ENCODE measurements around the gene ASPN. TPM values are rescaled to one million over a fixed set of nuclear protein-coding genes. Genes with fewer than 3 reads are reported as not detected.

Gene ASPN
- total RNA-seq, 1 experiment from 2014 or later: 0.26 TPM

- no peak overlapping the region for H3K27ac ChIP-seq (ENCODE audit: low read depth, low read length, poor library complexity, severe bottlenecking)
These were observed 10.6 kb upstream of the ASPN start for GRCh38 chr9:92492781-92493401.

GRCh38 chr9:92488681-92489550 lies 6.6 kb upstream of the ASPN start:
- TF ChIP-seq EZH2 (IDR thresholded peaks at IDR 0.05; ENCODE audit: borderline replicate concordance, low read depth, low read length, poor library complexity, severe bottlenecking) (no peak), CTCF (conservative IDR thresholded peaks at IDR 0.05; ENCODE audit: low read depth, low read length) (no peak)
- intact Hi-C loops (cut with micrococcal nuclease; ENCODE audit: unreplicated experiment): no loop called here
- no peak overlapping the region for H3K4me3 ChIP-seq (ENCODE audit: low read depth, low read length, poor library complexity, severe bottlenecking)
- ChIA-PET CTCF (no interaction called here), POLR2A (ENCODE audit: low non-redundant PET) (no interaction called here)
- no peaks in the 10 kb centered on the region for H3K36me3 ChIP-seq (ENCODE audit: insufficient read depth, low read length, poor library complexity, severe bottlenecking)
- no peaks in the 10 kb centered on the region for H3K4me1 ChIP-seq (ENCODE audit: insufficient read depth, low read length, poor library complexity, severe bottlenecking)
- DNase-seq (ENCODE audit: low spot score): no peak
- no peak overlapping the region for H3K27ac ChIP-seq (ENCODE audit: low read depth, low read length, poor library complexity, severe bottlenecking)
- BruUV-seq (replicated peaks): no TSS peak
- no peaks in the 10 kb centered on the region for H3K27me3 ChIP-seq (replicated peaks; ENCODE audit: insufficient read depth, low read depth, low read length, poor library complexity)
- H3K9me3 ChIP-seq (ENCODE audit: low read depth, low read length, poor library complexity, severe bottlenecking): no peaks in the 10 kb centered on the region

More at GRCh38 chr9:92492781-92493401, 10.6 kb upstream of the ASPN start:
- TF ChIP-seq CTCF (conservative IDR thresholded peaks at IDR 0.05; ENCODE audit: low read depth, low read length): no peak
- no peak for TF ChIP-seq EZH2 (IDR thresholded peaks at IDR 0.05; ENCODE audit: borderline replicate concordance, low read depth, low read length, poor library complexity, severe bottlenecking)
- BruUV-seq (replicated peaks): no TSS peak
- POLR2A ChIA-PET (ENCODE audit: low non-redundant PET): no interaction called here
- Histone ChIP-seq H3K27me3 (replicated peaks; ENCODE audit: insufficient read depth, low read depth, low read length, poor library complexity) (no peaks in the 10 kb centered on the region), H3K36me3 (ENCODE audit: insufficient read depth, low read length, poor library complexity, severe bottlenecking) (no peaks in the 10 kb centered on the region), H3K4me1 (ENCODE audit: insufficient read depth, low read length, poor library complexity, severe bottlenecking) (no peaks in the 10 kb centered on the region), H3K9me3 (ENCODE audit: low read depth, low read length, poor library complexity, severe bottlenecking) (no peaks in the 10 kb centered on the region), H3K4me3 (ENCODE audit: low read depth, low read length, poor library complexity, severe bottlenecking) (no peak overlapping the region)
- DNase-seq (ENCODE audit: low spot score): no peak
- intact Hi-C loops (cut with micrococcal nuclease; ENCODE audit: unreplicated experiment): no loop called here
- CTCF ChIA-PET: no interaction called here

DNA sequence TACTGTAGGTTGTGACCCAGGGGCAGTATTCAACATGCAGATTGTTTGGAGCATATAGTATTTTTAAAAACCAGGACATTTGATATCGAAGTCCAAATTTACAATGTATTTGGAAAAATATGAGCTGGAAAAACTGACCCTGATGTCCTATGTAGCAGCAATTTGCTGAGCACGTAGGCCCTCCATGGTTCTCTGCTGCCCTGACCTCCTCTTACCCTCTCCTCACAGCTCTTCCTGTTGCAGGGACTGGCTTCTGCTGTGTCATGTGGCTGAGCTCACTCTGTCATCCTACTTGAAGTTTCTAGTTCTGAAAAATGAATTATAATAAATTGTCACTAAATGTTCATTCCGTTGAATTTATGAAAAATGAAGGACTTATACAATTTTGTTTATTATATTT lies 4.1 kb upstream of the ASPN start:
- peaks cover 12% of the 10 kb centered on the region for H3K4me1 ChIP-seq (ENCODE audit: insufficient read depth, low read length, poor library complexity, severe bottlenecking)
- H3K36me3 ChIP-seq (ENCODE audit: insufficient read depth, low read length, poor library complexity, severe bottlenecking): no peaks in the 10 kb centered on the region
- CTCF ChIA-PET: no interaction called here
- DNase-seq (ENCODE audit: low spot score): no peak
- POLR2A ChIA-PET (ENCODE audit: low non-redundant PET): no interaction called here
- no peaks in the 10 kb centered on the region for H3K9me3 ChIP-seq (ENCODE audit: low read depth, low read length, poor library complexity, severe bottlenecking)
- intact Hi-C loops (cut with micrococcal nuclease; ENCODE audit: unreplicated experiment): no loop called here
- TF ChIP-seq CTCF (conservative IDR thresholded peaks at IDR 0.05; ENCODE audit: low read depth, low read length): no peak
- no peak for TF ChIP-seq EZH2 (IDR thresholded peaks at IDR 0.05; ENCODE audit: borderline replicate concordance, low read depth, low read length, poor library complexity, severe bottlenecking)
- H3K27me3 ChIP-seq (replicated peaks; ENCODE audit: insufficient read depth, low read depth, low read length, poor library complexity): no peaks in the 10 kb centered on the region
- no TSS peak for BruUV-seq (replicated peaks)
- H3K27ac ChIP-seq (ENCODE audit: low read depth, low read length, poor library complexity, severe bottlenecking): no peak overlapping the region
- H3K4me3 ChIP-seq (ENCODE audit: low read depth, low read length, poor library complexity, severe bottlenecking): no peak overlapping the region

All from A673 (cell line).